ENCODE measurements around the gene PNPLA6. TPM values are rescaled to one million over a fixed set of nuclear protein-coding genes. Genes with fewer than 3 reads are reported as not detected.
A peak's percentile ranks its signal among the peaks of the same experiment; 100 is the strongest.

Gene PNPLA6
- total RNA-seq, result 157 TPM

GRCh38 chr19:7535047-7535997, at the start of gene PNPLA6:
Gene PNPLA6, plus strand, starts transcription at chr19:7535717. Its CDS starts 72 bp downstream, at chr19:7535789.
- peak; percentile 97 for DNase-seq (ENCODE audit: low spot score)

DNA sequence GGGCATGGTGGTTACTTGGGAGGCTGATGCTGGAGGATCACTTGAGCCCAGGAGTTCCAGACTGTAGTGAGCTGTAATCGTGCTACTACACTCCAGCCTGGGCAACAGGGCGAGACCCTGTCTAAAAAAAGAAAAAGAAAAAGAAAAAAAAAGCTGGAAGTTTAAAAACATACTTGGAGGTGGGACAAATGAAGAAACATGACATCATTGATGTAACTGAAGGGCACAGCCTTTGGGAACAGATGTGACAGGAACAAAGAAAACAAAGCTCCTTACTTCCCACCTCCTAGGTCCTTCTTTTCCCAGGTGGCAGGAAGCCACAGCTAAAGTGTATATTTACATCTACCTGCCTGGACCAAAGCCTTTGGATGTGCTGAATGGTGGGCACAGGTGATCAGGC, 48.6 kb upstream of the PNPLA6 start:
- DNase-seq (ENCODE audit: low spot score), result no peak

DNA sequence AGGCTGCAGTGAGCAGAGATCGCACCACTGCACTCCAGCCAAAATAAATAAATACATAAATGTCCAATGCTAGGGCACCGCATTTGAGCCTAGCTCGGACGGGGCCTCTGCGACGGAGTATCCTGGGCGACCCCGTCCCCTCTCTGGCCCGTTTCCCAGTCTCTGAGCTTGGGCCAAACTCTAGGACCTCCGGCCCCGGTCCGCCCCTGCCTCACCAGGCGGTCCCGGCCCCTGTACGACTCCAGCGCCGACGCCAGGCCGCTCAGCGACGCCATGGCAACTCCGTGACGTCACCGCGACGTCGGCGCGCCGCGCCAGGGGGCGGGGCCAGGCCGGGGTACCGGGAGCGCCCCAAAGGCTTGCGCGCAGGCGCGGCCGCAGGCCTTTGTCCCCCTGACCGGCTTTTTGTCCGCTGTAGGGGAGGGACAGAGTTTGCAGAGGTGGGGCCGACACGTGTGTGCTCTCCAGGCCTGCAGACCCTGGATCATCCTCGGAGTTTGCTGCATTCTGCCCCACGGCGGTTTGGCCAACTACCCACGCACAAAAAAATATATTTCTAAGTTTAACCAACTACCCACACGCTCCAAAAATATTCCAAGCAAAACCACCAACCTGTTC, 46.7 kb upstream of the PNPLA6 start, which contains the start of gene PEX11G:
PEX11G (minus strand) TSS at position 300 of the 618 bp plus-strand sequence; CDS start at position 275, 25 bp downstream.
- peak; percentile 93 for DNase-seq (ENCODE audit: low spot score)

- peak; percentile 40 for DNase-seq (ENCODE audit: low spot score)
Observed at GRCh38 chr19:7489609-7490044, 45.9 kb upstream of the PNPLA6 start.

- DNase-seq (ENCODE audit: low spot score), result no peak
Observed at GRCh38 chr19:7492142-7492541, 43.4 kb upstream of the PNPLA6 start.

- DNase-seq (ENCODE audit: low spot score), result no peak
Observed at GRCh38 chr19:7492558-7492957, 43.0 kb upstream of the PNPLA6 start.

GRCh38 chr19:7494416-7495098, 41.0 kb upstream of the PNPLA6 start:
- DNase-seq (ENCODE audit: low spot score), result peak; percentile 62

DNA sequence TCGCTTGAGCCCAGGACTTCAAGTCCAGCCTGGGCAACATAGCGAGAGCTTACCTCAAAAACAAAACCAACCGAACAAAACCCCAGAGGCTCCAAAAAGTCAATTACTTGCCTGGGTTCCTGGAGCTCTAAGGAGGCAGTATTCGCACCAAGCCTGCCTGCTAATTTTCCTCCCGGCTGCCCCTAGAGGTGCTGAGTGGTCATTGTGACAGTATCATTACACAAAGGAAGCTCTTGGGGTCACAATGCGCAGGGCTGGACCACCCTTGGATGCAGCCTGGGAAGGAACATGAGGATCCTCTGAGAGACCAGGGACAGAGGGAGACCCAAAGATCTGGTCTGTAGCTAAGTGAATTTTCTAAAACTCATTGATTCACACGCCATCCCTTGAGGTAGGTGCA, 38.2 kb upstream of the PNPLA6 start:
- DNase-seq (ENCODE audit: low spot score), result no peak

DNA sequence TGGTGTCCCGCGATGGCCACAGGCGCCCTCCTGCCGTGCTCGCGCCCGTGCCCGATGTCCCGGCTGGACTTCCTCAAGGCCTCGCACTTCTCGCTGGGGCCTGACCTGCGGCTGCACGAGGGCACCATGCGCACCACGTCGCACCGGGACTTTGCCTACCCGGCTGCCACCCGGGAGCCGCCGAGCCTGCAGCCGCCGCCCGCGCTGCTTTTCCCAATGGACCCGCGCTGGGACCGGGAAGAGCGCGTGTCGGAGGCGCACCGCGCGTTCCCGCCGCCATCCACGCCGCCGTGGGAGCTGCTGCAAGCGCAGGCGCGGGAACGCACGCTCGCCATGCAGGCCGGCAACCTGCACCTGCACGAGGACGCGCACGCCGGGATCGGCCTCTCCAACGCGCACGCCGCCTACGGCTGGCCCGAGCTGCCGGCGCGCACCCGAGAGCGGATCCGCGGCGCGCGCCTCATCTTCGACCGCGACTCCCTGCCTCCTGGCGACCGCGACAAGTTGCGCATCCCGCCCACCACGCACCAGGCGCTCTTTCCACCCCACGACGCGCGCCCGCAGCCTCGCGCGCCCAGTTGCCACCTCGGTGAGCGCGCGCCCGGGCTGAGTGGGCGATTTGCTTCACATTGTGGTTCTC, 34.6 kb upstream of the PNPLA6 start:
- peak; percentile 74 for DNase-seq (ENCODE audit: low spot score)

GRCh38 chr19:7502552-7502951, 33.0 kb upstream of the PNPLA6 start:
- DNase-seq (ENCODE audit: low spot score), result no peak

DNA sequence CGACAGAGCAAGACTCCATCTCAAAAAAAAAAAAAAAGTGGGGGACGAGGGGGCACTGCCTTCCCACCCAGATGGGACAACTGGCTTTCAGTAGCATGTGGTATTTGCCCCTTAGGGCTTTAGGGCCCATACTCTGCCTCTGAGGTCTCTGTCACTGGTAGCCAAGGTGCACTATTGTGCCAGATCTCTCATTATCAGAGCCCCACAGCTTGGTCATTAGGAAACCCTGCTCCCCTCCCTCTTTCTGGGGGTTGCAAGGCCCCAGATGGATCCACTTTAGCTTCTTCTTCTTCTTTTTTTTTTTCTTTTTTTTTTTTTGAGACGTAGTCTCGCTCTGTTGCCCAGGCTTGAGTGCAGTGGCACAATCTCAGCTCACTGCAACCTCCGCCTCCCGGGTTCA, 30.8 kb upstream of the PNPLA6 start:
- no peak for DNase-seq (ENCODE audit: low spot score)

- no peak for DNase-seq (ENCODE audit: low spot score)
Observed at GRCh38 chr19:7505288-7505681, 30.2 kb upstream of the PNPLA6 start.

- DNase-seq (ENCODE audit: low spot score), result no peak
Observed at GRCh38 chr19:7505682-7506384, 29.7 kb upstream of the PNPLA6 start.

- DNase-seq (ENCODE audit: low spot score), result peak; percentile 95
Observed at GRCh38 chr19:7506385-7507328, 28.9 kb upstream of the PNPLA6 start.

- DNase-seq (ENCODE audit: low spot score), result peak; percentile 81
Observed at GRCh38 chr19:7507884-7508283, 27.6 kb upstream of the PNPLA6 start.

- no peak for DNase-seq (ENCODE audit: low spot score)
Observed at GRCh38 chr19:7509625-7510024, 25.9 kb upstream of the PNPLA6 start.

GRCh38 chr19:7512400-7512851, 23.1 kb upstream of the PNPLA6 start:
- DNase-seq (ENCODE audit: low spot score), result no peak

DNA sequence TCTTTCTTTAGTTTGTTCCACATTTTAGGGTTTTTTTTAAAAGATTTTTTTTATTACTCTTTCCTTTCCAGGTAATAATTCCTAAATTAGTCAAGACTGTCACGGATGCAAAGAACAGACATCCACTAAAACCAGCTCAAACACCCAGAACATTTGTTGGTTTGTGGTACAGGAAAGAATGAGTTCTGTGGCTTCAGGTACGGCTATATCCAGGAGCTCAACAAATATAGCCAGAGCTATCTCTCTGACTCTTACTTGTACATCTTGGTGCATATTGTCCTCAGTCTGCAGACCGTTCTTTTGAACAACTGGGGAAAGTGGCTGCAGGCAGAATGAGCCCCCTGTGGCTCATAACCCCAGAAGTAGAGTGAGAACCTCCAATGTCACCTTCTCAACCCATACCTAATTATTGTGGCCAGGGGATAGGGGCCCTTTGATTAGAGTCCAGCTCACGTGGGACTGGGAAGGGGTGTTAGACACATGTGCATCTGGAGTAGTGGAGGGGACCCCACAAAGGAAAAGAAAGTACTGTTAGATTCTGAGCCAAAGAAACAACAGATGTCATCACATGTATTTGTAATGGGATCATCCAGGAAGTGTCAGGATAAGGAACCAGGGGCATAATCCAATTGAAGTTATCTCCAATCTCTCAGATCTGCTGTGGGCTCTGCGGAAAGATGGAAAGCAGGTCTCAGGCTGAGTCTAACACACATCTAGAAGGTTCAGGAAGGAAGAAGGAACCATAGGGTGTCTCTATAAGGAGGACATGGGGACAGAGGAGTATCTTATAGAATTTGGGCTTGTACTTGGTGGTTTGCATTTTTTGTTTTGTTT, 21.5 kb upstream of the PNPLA6 start:
- DNase-seq (ENCODE audit: low spot score), result no peak

DNA sequence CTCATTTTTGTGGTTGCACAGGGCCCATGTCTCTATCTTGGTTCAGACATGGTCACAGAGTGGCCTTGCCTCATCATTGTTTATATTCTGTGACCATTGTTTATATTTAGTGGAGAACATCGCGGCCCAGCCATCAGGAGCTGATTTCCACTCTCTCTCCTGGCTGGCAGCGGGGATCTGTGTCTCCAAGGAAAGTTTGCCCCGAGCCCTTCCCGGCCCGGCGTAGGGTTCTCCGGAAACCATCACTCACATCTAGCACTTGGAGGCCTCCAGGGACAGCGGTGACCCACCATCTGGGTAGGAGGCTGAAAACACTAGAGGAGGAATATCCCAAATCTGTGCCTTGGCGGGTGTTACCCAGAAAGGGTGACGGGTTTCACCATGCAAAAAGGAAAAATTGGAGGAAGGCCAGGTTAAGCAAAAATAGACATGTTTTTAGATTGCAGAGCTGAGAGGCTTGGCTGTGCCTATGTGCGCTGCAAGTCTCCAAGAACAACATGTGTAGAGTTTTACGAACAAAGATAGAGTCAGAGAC, 20.3 kb upstream of the PNPLA6 start:
- DNase-seq (ENCODE audit: low spot score), result peak; percentile 55
